Measurements from ENCODE around the gene FNDC8.
"Not testable (repeated sequence)": the region's sequence is repeated elsewhere in the genome, so short reads cannot be mapped to it uniquely, and the experiment has no call there.

Gene FNDC8

GRCh38 chr17:35144840-35145239 is 23.4 kb downstream of the FNDC8 start:
- DNase-seq (ENCODE audit: low spot score): no peak

GRCh38 chr17:35146214-35146833 is 24.9 kb downstream of the FNDC8 start:
- DNase-seq (ENCODE audit: low spot score): no peak

- DNase-seq (ENCODE audit: low spot score): no peak
Observed at GRCh38 chr17:35147375-35147905, 26.0 kb downstream of the FNDC8 start, which contains the start of gene UNC45B. Gene UNC45B, plus strand, starts transcription at chr17:35147817. Its CDS starts 447 bp downstream, at chr17:35148264.

GRCh38 chr17:35148144-35148543 is 26.7 kb downstream of the FNDC8 start:
- no peak for DNase-seq (ENCODE audit: low spot score)

- no peak for DNase-seq (ENCODE audit: low spot score)
Observed at GRCh38 chr17:35149941-35150340, 28.5 kb downstream of the FNDC8 start.

GRCh38 chr17:35151080-35151479 is 29.7 kb downstream of the FNDC8 start:
- not testable (repeated sequence) for DNase-seq (ENCODE audit: low spot score)

GRCh38 chr17:35152421-35153140 is 31.2 kb downstream of the FNDC8 start:
- no peak for DNase-seq (ENCODE audit: low spot score)

GRCh38 chr17:35154196-35155165 is 33.1 kb downstream of the FNDC8 start:
- no peak for DNase-seq (ENCODE audit: low spot score)

GRCh38 chr17:35155246-35155645 is 33.8 kb downstream of the FNDC8 start:
- no peak for DNase-seq (ENCODE audit: low spot score)

- no peak for DNase-seq (ENCODE audit: low spot score)
Observed at GRCh38 chr17:35159940-35160339, 38.5 kb downstream of the FNDC8 start.

GRCh38 chr17:35160354-35161201 is 39.2 kb downstream of the FNDC8 start:
- DNase-seq (ENCODE audit: low spot score): no peak

GRCh38 chr17:35161281-35161761 is 39.9 kb downstream of the FNDC8 start:
- DNase-seq (ENCODE audit: low spot score): no peak

- no peak for DNase-seq (ENCODE audit: low spot score)
Observed at GRCh38 chr17:35162755-35163154, 41.3 kb downstream of the FNDC8 start.

- DNase-seq (ENCODE audit: low spot score): no peak
Observed at GRCh38 chr17:35163886-35164285, 42.5 kb downstream of the FNDC8 start.

- no peak for DNase-seq (ENCODE audit: low spot score)
Observed at GRCh38 chr17:35164716-35165115, 43.3 kb downstream of the FNDC8 start.

GRCh38 chr17:35166526-35166925 is 45.1 kb downstream of the FNDC8 start:
- DNase-seq (ENCODE audit: low spot score): no peak

GRCh38 chr17:35167046-35167445 is 45.6 kb downstream of the FNDC8 start:
- no peak for DNase-seq (ENCODE audit: low spot score)

- no peak for DNase-seq (ENCODE audit: low spot score)
Observed at GRCh38 chr17:35167666-35168065, 46.3 kb downstream of the FNDC8 start.

GRCh38 chr17:35169835-35170363 is 48.5 kb downstream of the FNDC8 start:
- no peak for DNase-seq (ENCODE audit: low spot score)

GRCh38 chr17:35170968-35171771 is 49.8 kb downstream of the FNDC8 start:
- DNase-seq (ENCODE audit: low spot score): peak; percentile 1
